ENCODE data around the gene LGALS4. TPM values are rescaled to one million over a fixed set of nuclear protein-coding genes. Genes with fewer than 3 reads are reported as not detected.

The LGALS4 gene
- total and polyA plus RNA-seq, 9 of the 15 experiments (the other 6 are each of a cell fraction or from before 2014, with no cell fraction given): 0.08 to 1.1 (median 0.30) TPM; not detected in 3

DNA sequence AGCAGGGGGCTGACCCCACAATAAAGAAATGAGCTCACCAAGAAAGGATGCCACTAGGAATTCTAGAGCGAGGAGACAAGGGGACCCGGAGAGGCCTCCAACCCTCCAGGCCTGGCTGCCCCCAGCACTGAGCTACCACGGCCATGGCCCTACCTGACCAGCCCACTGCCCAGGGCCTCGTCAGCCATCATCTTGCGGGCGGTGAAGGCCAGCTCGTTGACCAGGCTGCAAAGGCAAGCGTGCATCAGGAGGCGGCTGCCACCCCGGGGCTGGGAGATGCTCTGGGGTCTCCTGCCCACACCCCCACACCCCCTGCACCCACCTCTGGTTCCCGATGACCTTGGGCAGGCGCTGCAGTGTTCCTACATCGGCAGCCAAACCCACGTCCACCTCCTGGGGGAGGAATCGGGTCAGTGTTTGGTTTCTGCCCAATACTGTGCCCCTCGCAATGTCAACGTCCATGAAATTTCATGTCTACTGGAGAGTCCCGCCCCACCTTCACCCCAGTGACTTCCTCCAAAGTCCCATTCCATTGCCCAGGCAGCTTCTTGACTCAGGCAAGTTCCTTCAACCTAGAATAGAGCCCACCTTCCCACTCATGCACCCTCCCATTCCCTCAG, 3.5 kb upstream of the LGALS4 start:
- DNase-seq (ENCODE audit: extremely low read depth in 1 of 4, low spot score in 3 of 4) (no peak), ATAC-seq (no peak), FAIRE-seq (no peak)
- no peak overlapping the region for H3K4me2 ChIP-seq (ENCODE audit: insufficient read depth, low read length)
- H2AFZ ChIP-seq (ENCODE audit: low read depth, low read length): no peak overlapping the region
- ChIA-PET CTCF (ENCODE audit: low intra/inter-chr PET ratio) (no interaction called here), POLR2A (interaction anchor here (1.5 kb wide), 1 partner anchor 15 kb away, joined by 4 read pairs; the partner anchor contains the start of gene ECH1)
- no peak overlapping the region for H3K9ac ChIP-seq (ENCODE audit: insufficient read depth in 1 of 2, low read depth in 2 of 2, low read length in 2 of 2)
- no TSS peak for BruUV-seq (replicated peaks)
- no peaks in the 10 kb centered on the region for H3K9me1 ChIP-seq (ENCODE audit: control insufficient read depth, insufficient read depth, low read length)
- 85% methylated on average over 16 of the region's 18 CpGs for WGBS (ENCODE audit: insufficient coverage, low coverage, missing lambda C conversion rate)
- no peak for TF ChIP-seq RCOR1 (IDR thresholded peaks at IDR 0.05; ENCODE audit: borderline replicate concordance in 1 of 2, low read depth in 2 of 2, low read length in 2 of 2)
- TF ChIP-seq, protein P1, sequence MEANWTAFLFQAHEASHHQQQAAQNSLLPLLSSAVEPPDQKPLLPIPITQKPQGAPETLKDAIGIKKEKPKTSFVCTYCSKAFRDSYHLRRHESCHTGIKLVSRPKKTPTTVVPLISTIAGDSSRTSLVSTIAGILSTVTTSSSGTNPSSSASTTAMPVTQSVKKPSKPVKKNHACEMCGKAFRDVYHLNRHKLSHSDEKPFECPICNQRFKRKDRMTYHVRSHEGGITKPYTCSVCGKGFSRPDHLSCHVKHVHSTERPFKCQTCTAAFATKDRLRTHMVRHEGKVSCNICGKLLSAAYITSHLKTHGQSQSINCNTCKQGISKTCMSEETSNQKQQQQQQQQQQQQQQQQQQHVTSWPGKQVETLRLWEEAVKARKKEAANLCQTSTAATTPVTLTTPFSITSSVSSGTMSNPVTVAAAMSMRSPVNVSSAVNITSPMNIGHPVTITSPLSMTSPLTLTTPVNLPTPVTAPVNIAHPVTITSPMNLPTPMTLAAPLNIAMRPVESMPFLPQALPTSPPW (CRISPR knock-in tag; IDR thresholded peaks at IDR 0.05): no peak
- no peak for TF ChIP-seq SMARCE1 (IDR thresholded peaks at IDR 0.05)
- TF ChIP-seq PURB (CRISPR knock-in tag; IDR thresholded peaks at IDR 0.05; ENCODE audit: low read depth): no peak
- TF ChIP-seq HDAC3 (IDR thresholded peaks at IDR 0.05; ENCODE audit: borderline replicate concordance, partially characterized antibody): no peak
- TF ChIP-seq TRIM24 (IDR thresholded peaks at IDR 0.05): no peak
- TF ChIP-seq PCBP2 (IDR thresholded peaks at IDR 0.05; ENCODE audit: low read depth, low read length, poor library complexity, severe bottlenecking): no peak
- TF ChIP-seq KLF10 (CRISPR knock-in tag; IDR thresholded peaks at IDR 0.05): no peak
- no peak for TF ChIP-seq SUPT5H (IDR thresholded peaks at IDR 0.05)
- TF ChIP-seq SRSF1 (IDR thresholded peaks at IDR 0.05; ENCODE audit: low read depth, low read length): no peak
- no peak for TF ChIP-seq ZNF583 (CRISPR knock-in tag; IDR thresholded peaks at IDR 0.05)
- no peak for TF ChIP-seq MTA3 (IDR thresholded peaks at IDR 0.05; ENCODE audit: borderline replicate concordance)
- no peak for TF ChIP-seq ZNF324 (CRISPR knock-in tag; IDR thresholded peaks at IDR 0.05)
- TF ChIP-seq, protein P2, sequence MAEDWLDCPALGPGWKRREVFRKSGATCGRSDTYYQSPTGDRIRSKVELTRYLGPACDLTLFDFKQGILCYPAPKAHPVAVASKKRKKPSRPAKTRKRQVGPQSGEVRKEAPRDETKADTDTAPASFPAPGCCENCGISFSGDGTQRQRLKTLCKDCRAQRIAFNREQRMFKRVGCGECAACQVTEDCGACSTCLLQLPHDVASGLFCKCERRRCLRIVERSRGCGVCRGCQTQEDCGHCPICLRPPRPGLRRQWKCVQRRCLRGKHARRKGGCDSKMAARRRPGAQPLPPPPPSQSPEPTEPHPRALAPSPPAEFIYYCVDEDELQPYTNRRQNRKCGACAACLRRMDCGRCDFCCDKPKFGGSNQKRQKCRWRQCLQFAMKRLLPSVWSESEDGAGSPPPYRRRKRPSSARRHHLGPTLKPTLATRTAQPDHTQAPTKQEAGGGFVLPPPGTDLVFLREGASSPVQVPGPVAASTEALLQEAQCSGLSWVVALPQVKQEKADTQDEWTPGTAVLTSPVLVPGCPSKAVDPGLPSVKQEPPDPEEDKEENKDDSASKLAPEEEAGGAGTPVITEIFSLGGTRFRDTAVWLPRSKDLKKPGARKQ (CRISPR knock-in tag; IDR thresholded peaks at IDR 0.05): no peak
- peaks cover 2% of the 10 kb centered on the region; the same call in 1 of the 2 replicates for H3K9me3 ChIP-seq (replicated peaks; ENCODE audit: control insufficient read depth, insufficient read depth, low read depth, low read length)
- in situ Hi-C loops (cut with MboI): no loop called here
- H3K27ac ChIP-seq (ENCODE audit: extremely low read depth, low read depth, low read length): no peak overlapping the region
- intact Hi-C loops (cut with micrococcal nuclease): no loop called here
- H3K4me1 ChIP-seq (replicated peaks in 1 of 2; ENCODE audit: control insufficient read depth in 2 of 2, insufficient read depth in 2 of 2, low read length in 2 of 2): peaks cover 20 to 57% of the 10 kb centered on the region in 2 experiments
- no peaks in the 10 kb centered on the region for H4K20me1 ChIP-seq (replicated peaks; ENCODE audit: control insufficient read depth, insufficient read depth, low read length)
- H3K4me3 ChIP-seq: no peak overlapping the region
- peaks cover 22% of the 10 kb centered on the region; the same call in 2 of the 3 replicates for H3K36me3 ChIP-seq (ENCODE audit: control insufficient read depth, insufficient read depth, low read length)
- no peaks in the 10 kb centered on the region for H3K79me2 ChIP-seq (ENCODE audit: control insufficient read depth, insufficient read depth, low read length)
- no peaks in the 10 kb centered on the region for H3K27me3 ChIP-seq (ENCODE audit: control insufficient read depth in 2 of 2, insufficient read depth in 2 of 2, low read length in 2 of 2)
